Measurements from ENCODE around the gene SPNS2.
A peak's percentile ranks its signal among the peaks of the same experiment; 100 is the strongest.

DNA sequence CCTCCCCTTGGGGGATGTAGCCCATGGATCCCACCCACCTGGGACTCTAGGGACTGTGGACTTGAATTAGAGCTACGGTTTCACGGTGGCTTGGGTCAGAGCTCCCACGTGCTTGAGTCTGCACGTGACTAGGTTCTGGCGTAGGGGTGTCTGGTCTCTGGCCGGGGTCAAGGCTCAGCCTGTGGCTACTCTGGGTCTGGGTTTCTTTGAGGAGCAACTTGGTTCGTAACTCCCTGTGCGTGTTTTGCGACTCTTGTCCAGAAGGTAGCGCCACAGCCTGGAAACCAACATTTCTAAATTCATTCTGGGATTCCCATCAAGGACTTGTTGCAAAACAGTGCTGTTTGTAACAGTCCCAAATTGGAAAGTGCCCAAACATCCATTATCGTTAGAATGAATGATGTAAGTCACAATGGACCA lies 62.2 kb downstream of the SPNS2 start:
- TF ChIP-seq POLR2AphosphoS5 (IDR thresholded peaks at IDR 0.05; ENCODE audit: low read depth, low read length), result no peak
- TF ChIP-seq, protein P1, sequence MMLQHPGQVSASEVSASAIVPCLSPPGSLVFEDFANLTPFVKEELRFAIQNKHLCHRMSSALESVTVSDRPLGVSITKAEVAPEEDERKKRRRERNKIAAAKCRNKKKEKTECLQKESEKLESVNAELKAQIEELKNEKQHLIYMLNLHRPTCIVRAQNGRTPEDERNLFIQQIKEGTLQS (IDR thresholded peaks at IDR 0.05), result no peak
- TF ChIP-seq, protein P2, sequence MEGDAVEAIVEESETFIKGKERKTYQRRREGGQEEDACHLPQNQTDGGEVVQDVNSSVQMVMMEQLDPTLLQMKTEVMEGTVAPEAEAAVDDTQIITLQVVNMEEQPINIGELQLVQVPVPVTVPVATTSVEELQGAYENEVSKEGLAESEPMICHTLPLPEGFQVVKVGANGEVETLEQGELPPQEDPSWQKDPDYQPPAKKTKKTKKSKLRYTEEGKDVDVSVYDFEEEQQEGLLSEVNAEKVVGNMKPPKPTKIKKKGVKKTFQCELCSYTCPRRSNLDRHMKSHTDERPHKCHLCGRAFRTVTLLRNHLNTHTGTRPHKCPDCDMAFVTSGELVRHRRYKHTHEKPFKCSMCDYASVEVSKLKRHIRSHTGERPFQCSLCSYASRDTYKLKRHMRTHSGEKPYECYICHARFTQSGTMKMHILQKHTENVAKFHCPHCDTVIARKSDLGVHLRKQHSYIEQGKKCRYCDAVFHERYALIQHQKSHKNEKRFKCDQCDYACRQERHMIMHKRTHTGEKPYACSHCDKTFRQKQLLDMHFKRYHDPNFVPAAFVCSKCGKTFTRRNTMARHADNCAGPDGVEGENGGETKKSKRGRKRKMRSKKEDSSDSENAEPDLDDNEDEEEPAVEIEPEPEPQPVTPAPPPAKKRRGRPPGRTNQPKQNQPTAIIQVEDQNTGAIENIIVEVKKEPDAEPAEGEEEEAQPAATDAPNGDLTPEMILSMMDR (IDR thresholded peaks at IDR 0.05 in 2 of 3, conservative IDR thresholded peaks at IDR 0.05 in 1 of 3; ENCODE audit: borderline replicate concordance in 1 of 3, insufficient read depth in 1 of 3, low read depth in 2 of 3, low read length in 2 of 3), result peak; percentile 18 to 41 (median 19); a peak in 3 of 6 replicates
- TF ChIP-seq, protein P3, sequence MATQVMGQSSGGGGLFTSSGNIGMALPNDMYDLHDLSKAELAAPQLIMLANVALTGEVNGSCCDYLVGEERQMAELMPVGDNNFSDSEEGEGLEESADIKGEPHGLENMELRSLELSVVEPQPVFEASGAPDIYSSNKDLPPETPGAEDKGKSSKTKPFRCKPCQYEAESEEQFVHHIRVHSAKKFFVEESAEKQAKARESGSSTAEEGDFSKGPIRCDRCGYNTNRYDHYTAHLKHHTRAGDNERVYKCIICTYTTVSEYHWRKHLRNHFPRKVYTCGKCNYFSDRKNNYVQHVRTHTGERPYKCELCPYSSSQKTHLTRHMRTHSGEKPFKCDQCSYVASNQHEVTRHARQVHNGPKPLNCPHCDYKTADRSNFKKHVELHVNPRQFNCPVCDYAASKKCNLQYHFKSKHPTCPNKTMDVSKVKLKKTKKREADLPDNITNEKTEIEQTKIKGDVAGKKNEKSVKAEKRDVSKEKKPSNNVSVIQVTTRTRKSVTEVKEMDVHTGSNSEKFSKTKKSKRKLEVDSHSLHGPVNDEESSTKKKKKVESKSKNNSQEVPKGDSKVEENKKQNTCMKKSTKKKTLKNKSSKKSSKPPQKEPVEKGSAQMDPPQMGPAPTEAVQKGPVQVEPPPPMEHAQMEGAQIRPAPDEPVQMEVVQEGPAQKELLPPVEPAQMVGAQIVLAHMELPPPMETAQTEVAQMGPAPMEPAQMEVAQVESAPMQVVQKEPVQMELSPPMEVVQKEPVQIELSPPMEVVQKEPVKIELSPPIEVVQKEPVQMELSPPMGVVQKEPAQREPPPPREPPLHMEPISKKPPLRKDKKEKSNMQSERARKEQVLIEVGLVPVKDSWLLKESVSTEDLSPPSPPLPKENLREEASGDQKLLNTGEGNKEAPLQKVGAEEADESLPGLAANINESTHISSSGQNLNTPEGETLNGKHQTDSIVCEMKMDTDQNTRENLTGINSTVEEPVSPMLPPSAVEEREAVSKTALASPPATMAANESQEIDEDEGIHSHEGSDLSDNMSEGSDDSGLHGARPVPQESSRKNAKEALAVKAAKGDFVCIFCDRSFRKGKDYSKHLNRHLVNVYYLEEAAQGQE (IDR thresholded peaks at IDR 0.05; ENCODE audit: low read depth), result no peak
- no peak for TF ChIP-seq ZNF274 (IDR thresholded peaks at IDR 0.05; ENCODE audit: low read depth, low read length)
- no peak for TF ChIP-seq POLR2A (IDR thresholded peaks at IDR 0.05; ENCODE audit: borderline replicate concordance, extremely low read depth, insufficient read depth, insufficient read length)
- TF ChIP-seq JUND (IDR thresholded peaks at IDR 0.05), result no peak

All from HCT116 (cell line).